ENCODE measurements around the gene LRP3.

Gene LRP3

DNA sequence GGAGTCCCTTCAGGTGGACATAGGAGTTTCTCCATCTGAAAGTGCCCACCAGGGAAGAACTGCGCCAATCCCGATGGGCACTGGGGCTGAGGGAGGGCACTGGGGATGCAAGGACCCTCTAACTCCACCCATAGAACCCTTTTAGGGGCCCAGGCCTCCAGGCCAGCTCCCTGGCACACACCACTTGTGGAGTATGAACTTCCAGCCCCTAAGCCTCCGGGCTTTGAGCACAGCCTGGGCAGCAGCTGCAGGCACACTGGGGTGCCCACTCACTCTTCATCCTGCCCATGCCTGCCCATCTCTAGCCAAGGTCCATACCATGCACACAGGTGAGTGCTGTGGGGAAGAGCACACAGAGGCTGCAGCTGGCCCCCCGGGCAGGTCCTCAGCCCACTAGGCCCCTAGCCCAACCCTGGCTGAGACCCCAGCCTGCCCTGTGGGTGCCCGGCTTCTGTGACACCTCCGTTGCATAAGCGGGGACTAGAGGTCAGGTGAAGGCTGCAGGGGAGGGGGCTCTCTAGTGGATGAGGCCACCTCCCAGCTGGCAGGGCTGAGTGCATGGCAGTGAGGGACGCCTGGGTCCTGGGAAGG, 46.1 kb downstream of the LRP3 start:
- POLR2A ChIA-PET, result no interaction called here
- no peak overlapping the region for H3K4me3 ChIP-seq (ENCODE audit: low read depth, low read length)
- TF ChIP-seq, protein P1, sequence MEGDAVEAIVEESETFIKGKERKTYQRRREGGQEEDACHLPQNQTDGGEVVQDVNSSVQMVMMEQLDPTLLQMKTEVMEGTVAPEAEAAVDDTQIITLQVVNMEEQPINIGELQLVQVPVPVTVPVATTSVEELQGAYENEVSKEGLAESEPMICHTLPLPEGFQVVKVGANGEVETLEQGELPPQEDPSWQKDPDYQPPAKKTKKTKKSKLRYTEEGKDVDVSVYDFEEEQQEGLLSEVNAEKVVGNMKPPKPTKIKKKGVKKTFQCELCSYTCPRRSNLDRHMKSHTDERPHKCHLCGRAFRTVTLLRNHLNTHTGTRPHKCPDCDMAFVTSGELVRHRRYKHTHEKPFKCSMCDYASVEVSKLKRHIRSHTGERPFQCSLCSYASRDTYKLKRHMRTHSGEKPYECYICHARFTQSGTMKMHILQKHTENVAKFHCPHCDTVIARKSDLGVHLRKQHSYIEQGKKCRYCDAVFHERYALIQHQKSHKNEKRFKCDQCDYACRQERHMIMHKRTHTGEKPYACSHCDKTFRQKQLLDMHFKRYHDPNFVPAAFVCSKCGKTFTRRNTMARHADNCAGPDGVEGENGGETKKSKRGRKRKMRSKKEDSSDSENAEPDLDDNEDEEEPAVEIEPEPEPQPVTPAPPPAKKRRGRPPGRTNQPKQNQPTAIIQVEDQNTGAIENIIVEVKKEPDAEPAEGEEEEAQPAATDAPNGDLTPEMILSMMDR (IDR thresholded peaks at IDR 0.05; ENCODE audit: insufficient read depth, low read length, missing control alignments), result no peak
- no peak for DNase-seq (ENCODE audit: low read depth, low spot score)
- CTCF ChIA-PET, result interaction anchor here (0.7 to 11.3 kb wide), 8 partner anchors 19 to 530 kb away, joined by 3 to 406 read pairs (median 3); no protein-coding TSS in a partner anchor

DNA sequence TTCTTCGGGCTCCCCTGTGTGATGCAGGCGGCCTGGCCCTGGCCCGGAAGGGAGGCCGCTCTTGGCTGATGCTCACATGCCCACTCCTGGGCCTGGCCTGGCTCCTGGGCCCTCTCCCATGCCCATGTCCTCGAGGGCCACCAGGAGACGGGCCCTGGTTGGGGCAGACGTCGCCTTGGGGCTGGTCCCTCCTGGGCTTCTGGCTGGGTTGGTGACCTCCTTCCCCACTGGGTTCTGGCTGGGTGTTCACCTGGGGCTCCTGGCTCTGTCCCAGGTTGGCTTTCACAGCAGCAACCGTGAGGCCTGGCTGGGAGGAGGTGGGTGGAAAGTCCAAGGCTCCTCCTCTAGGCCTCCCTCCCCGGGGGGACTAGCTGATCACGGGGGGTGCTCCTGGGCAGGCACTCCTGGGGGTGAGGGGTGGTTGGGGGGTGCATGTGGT, 47.0 kb downstream of the LRP3 start:
- ChIA-PET POLR2A (no interaction called here), CTCF (interaction anchor here (0.6 to 11.3 kb wide), 9 partner anchors 12 to 529 kb away, joined by 3 to 406 read pairs (median 5); no protein-coding TSS in a partner anchor)
- DNase-seq (ENCODE audit: low read depth, low spot score), result no peak
- H3K4me3 ChIP-seq (ENCODE audit: low read depth, low read length), result no peak overlapping the region
- TF ChIP-seq, protein P1 (IDR thresholded peaks at IDR 0.05; ENCODE audit: insufficient read depth, low read length, missing control alignments), result no peak

- ChIA-PET CTCF (interaction anchor here (0.6 to 11.3 kb wide), 15 partner anchors 10 to 530 kb away, joined by 3 to 406 read pairs (median 4); no protein-coding TSS in a partner anchor), POLR2A (no interaction called here)
- TF ChIP-seq, protein P1 (IDR thresholded peaks at IDR 0.05; ENCODE audit: insufficient read depth, low read length, missing control alignments), result peak; percentile 56
- DNase-seq (ENCODE audit: low read depth, low spot score), result no peak
- H3K4me3 ChIP-seq (ENCODE audit: low read depth, low read length), result no peak overlapping the region
Measured at GRCh38 chr19:33241530-33242101, 47.5 kb downstream of the LRP3 start.

DNA sequence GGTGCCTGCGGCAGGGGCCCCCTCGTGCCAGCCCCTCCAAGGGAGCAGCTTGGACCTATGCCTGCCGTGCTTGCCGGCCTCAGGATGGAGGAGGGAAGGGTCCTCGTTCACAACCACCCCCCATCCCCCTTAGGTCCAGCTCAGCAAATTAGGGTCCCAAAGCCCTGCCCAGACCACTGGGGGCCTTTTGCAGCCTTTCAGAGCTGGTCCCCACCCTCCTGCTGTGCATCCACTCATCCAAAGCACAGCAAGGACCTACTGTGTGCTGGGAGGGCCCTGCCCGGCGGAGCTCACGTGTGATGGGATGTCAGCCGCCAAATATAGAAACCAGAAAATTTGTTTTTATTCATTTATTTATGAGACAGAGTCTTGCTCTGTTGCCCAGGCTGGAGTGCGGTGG, 48.0 kb downstream of the LRP3 start:
- CTCF ChIA-PET, result interaction anchor here (0.8 to 11.3 kb wide), 13 partner anchors 11 to 529 kb away, joined by 3 to 406 read pairs (median 4); no protein-coding TSS in a partner anchor
- POLR2A ChIA-PET, result no interaction called here
- TF ChIP-seq, protein P1 (IDR thresholded peaks at IDR 0.05; ENCODE audit: insufficient read depth, low read length, missing control alignments), result no peak
- H3K4me3 ChIP-seq (ENCODE audit: low read depth, low read length), result no peak overlapping the region
- no peak for DNase-seq (ENCODE audit: low read depth, low spot score)

- DNase-seq (ENCODE audit: low read depth, low spot score), result no peak
- ChIA-PET CTCF (interaction anchor here (1.0 to 11.3 kb wide), 8 partner anchors 12 to 528 kb away, joined by 3 to 406 read pairs (median 4); no protein-coding TSS in a partner anchor), POLR2A (no interaction called here)
- H3K4me3 ChIP-seq (ENCODE audit: low read depth, low read length), result no peak overlapping the region
- TF ChIP-seq, protein P1 (IDR thresholded peaks at IDR 0.05; ENCODE audit: insufficient read depth, low read length, missing control alignments), result no peak
Measured at GRCh38 chr19:33242911-33243310, 48.8 kb downstream of the LRP3 start.

DNA sequence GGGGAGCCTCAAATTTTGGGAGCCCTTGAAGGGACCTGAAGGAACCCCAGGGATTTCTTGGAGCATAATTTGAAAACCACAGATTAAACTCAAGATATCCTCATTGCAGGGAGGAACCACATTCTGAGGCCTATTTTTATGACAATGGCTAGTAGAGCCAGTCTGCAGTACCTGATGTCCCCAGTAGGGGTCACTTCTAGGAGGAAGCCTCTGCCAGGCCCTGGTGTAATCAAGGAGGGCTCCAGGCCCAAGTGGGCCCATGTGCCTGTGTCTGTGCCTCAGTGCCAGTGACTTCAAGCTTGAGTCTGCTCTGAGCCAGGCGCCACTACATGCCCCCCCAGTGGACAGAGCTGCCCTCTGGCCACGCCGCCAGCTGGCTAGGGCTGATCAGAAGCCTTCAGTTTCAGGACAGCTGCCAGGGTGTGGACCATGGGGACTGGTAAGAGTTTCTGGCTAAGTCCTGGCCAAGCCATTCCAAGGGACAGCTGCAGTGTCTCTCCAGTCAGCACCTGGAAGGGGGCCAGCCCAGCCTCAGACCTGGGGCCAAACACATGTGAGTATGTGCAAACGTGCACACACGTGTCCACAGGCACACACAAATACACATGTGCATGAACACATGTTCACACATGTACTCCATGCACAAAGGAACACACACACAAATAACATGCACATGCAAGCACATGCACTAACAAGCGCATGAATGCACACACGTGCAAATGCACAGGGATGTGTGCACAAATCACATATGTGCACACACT, 52.0 kb downstream of the LRP3 start:
- ChIA-PET CTCF (interaction anchor here (0.9 to 3.3 kb wide), 8 partner anchors 10 to 173 kb away, joined by 3 to 16 read pairs (median 5); no protein-coding TSS in a partner anchor), POLR2A (no interaction called here)
- H3K4me3 ChIP-seq (ENCODE audit: low read depth, low read length), result no peak overlapping the region
- TF ChIP-seq, protein P1 (IDR thresholded peaks at IDR 0.05; ENCODE audit: insufficient read depth, low read length, missing control alignments), result peak; percentile 19
- no peak for DNase-seq (ENCODE audit: low read depth, low spot score)

Data from AG04449 (cell line).